ENCODE data around the gene THSD4. TPM values are rescaled to one million over a fixed set of nuclear protein-coding genes. Genes with fewer than 3 reads are reported as not detected.

Gene THSD4
- total RNA-seq, 2 donors from 2014 or later: 71.2 to 150 TPM

- Histone ChIP-seq H3K27me3 (replicated peaks; ENCODE audit: insufficient read depth) (no peaks in the 10 kb centered on the region), H3K27ac (no peak overlapping the region), H3K36me3 (no peaks in the 10 kb centered on the region), H3K4me3 (no peak overlapping the region), H3K4me1 (ENCODE audit: control insufficient read depth in 1 of 2, low read depth in 2 of 2) (peaks cover 11 to 54% of the 10 kb centered on the region in 2 donors), H3K9me3 (no peaks in the 10 kb centered on the region)
- DNase-seq (ENCODE audit: low spot score) (no peak), ATAC-seq (ENCODE audit: insufficient number of reproducible peaks, low FRiP score, low read depth) (no peak)
- TF ChIP-seq CTCF (IDR thresholded peaks at IDR 0.05): no peak
These were observed 390.7 kb downstream of the THSD4 start for GRCh38 chr15:71505962-71506361.

GRCh38 chr15:71506946-71507345 lies 391.7 kb downstream of the THSD4 start:
- no peaks in the 10 kb centered on the region for H3K36me3 ChIP-seq
- no peaks in the 10 kb centered on the region for H3K9me3 ChIP-seq
- H3K4me1 ChIP-seq (ENCODE audit: control insufficient read depth in 1 of 2, low read depth in 2 of 2): peaks cover 4 to 51% of the 10 kb centered on the region in 2 donors
- no peaks in the 10 kb centered on the region for H3K27me3 ChIP-seq (replicated peaks; ENCODE audit: insufficient read depth)
- ATAC-seq (ENCODE audit: insufficient number of reproducible peaks, low FRiP score, low read depth) (no peak), DNase-seq (ENCODE audit: low spot score) (no peak)
- H3K27ac ChIP-seq: no peak overlapping the region
- H3K4me3 ChIP-seq: no peak overlapping the region
- no peak for TF ChIP-seq CTCF (IDR thresholded peaks at IDR 0.05)

GRCh38 chr15:71508081-71508682 lies 392.9 kb downstream of the THSD4 start:
- peaks cover 4 to 58% of the 10 kb centered on the region in 2 donors for H3K4me1 ChIP-seq (ENCODE audit: control insufficient read depth in 1 of 2, low read depth in 2 of 2)
- no peak for ATAC-seq (ENCODE audit: insufficient number of reproducible peaks, low FRiP score, low read depth)
- H3K4me3 ChIP-seq: no peak overlapping the region

GRCh38 chr15:71509139-71509538 lies 393.9 kb downstream of the THSD4 start:
- H3K27me3 ChIP-seq (replicated peaks; ENCODE audit: insufficient read depth): no peaks in the 10 kb centered on the region
- no peak overlapping the region for H3K27ac ChIP-seq
- DNase-seq (ENCODE audit: low spot score) (no peak), ATAC-seq (ENCODE audit: insufficient number of reproducible peaks, low FRiP score, low read depth) (no peak)
- H3K9me3 ChIP-seq: no peaks in the 10 kb centered on the region
- no peak for TF ChIP-seq CTCF (IDR thresholded peaks at IDR 0.05)
- no peaks in the 10 kb centered on the region for H3K36me3 ChIP-seq
- peaks cover 4 to 61% of the 10 kb centered on the region in 2 donors for H3K4me1 ChIP-seq (ENCODE audit: control insufficient read depth in 1 of 2, low read depth in 2 of 2)
- H3K4me3 ChIP-seq: no peak overlapping the region

More at GRCh38 chr15:71508081-71508682, 392.9 kb downstream of the THSD4 start:
- Histone ChIP-seq H3K9me3 (no peaks in the 10 kb centered on the region), H3K27ac (peak overlapping the region; percentile 53 to 65), H3K36me3 (no peaks in the 10 kb centered on the region), H3K27me3 (replicated peaks; ENCODE audit: insufficient read depth) (no peaks in the 10 kb centered on the region)
- TF ChIP-seq CTCF (IDR thresholded peaks at IDR 0.05): no peak
- no peak for DNase-seq (ENCODE audit: low spot score)

- H3K27me3 ChIP-seq (replicated peaks; ENCODE audit: insufficient read depth): no peaks in the 10 kb centered on the region
- H3K4me3 ChIP-seq: no peak overlapping the region
- TF ChIP-seq CTCF (IDR thresholded peaks at IDR 0.05): no peak
- H3K27ac ChIP-seq: no peak overlapping the region
- DNase-seq (ENCODE audit: low spot score) (no peak), ATAC-seq (ENCODE audit: insufficient number of reproducible peaks, low FRiP score, low read depth) (no peak)
- H3K36me3 ChIP-seq: no peaks in the 10 kb centered on the region
- H3K4me1 ChIP-seq (ENCODE audit: control insufficient read depth in 1 of 2, low read depth in 2 of 2): peaks cover 4 to 58% of the 10 kb centered on the region in 2 donors
- no peaks in the 10 kb centered on the region for H3K9me3 ChIP-seq
These were observed 395.5 kb downstream of the THSD4 start for GRCh38 chr15:71510763-71511162.

All from thoracic aorta (tissue), 2 donors.